OCI-LY7 (cell line): ENCODE data around the gene LRRC56. TPM values are rescaled to one million over a fixed set of nuclear protein-coding genes. Genes with fewer than 3 reads are reported as not detected.

Experiments
- BruUV-seq: library from RNA; stranded (reverse); fragments of 400-500 nt; replicated peaks from 2 replicates; lab custom pipeline; 2021; lab: Mats Ljungman, UMichigan
- CTCF ChIA-PET: fragments of 300-600 bp; sonication (Branson Sonifier 250); formaldehyde crosslinking; loops from one replicate; lab custom pipeline; 2022; ENCODE audit warnings: antibody characterized with exemption; ENCODE audit not compliant: unreplicated experiment; lab: Charles Lee
- POLR2A ChIA-PET: fragments of 300-600 bp; sonication (Branson Sonifier 250); formaldehyde crosslinking; loops from one replicate; lab custom pipeline; 2022; ENCODE audit warnings: antibody characterized with exemption; lab: Charles Lee
- DNase-seq: peaks from one replicate; pipeline ENCODE4 v3.0.0-alpha.2; 2015; ENCODE audit warnings: low spot score
- H2AFZ ChIP-seq: fragments of 200-600 bp; sonication (generic), shearing (Covaris generic); 2 replicates; pipeline ENCODE4 v1.6.1; 2014; ENCODE audit warnings: mild to moderate bottlenecking, antibody characterized with exemption, low read length, moderate library complexity
- H3K27ac ChIP-seq: fragments of 200-600 bp; sonication (generic); 2 replicates; pipeline ENCODE4 v1.5.1; 2014; ENCODE audit warnings: mixed run types, low read depth, mild to moderate bottlenecking, moderate library complexity, low read length, inconsistent platforms; ENCODE audit not compliant: poor library complexity, severe bottlenecking
- H3K36me3 ChIP-seq: fragments of 200-600 bp; sonication (generic); 2 replicates; pipeline ENCODE4 v1.6.1; 2014; ENCODE audit warnings: mild to moderate bottlenecking, antibody characterized with exemption, low read length, moderate library complexity, mixed read lengths; ENCODE audit not compliant: insufficient read depth
- H3K4me1 ChIP-seq: fragments of 200-600 bp; sonication (generic); 2 replicates; pipeline ENCODE4 v1.5.1; 2014; ENCODE audit warnings: mild to moderate bottlenecking, low read length; ENCODE audit not compliant: insufficient read depth, poor library complexity, severe bottlenecking
- H3K4me2 ChIP-seq: fragments of 200-600 bp; sonication (generic); 2 replicates; pipeline ENCODE4 v1.6.1; 2014; ENCODE audit warnings: mild to moderate bottlenecking, low read length
- H3K4me3 ChIP-seq: fragments of 200-600 bp; sonication (generic); 2 replicates; pipeline ENCODE4 v1.5.1; 2014; ENCODE audit warnings: mild to moderate bottlenecking, low read depth, low read length; ENCODE audit not compliant: poor library complexity, severe bottlenecking
- H3K79me2 ChIP-seq: fragments of 200-600 bp; sonication (generic); 2 replicates; pipeline ENCODE4 v1.6.1; 2016; ENCODE audit warnings: low read depth, mild to moderate bottlenecking, low read length, moderate library complexity, mixed read lengths; ENCODE audit not compliant: insufficient read depth
- H3K9me2 ChIP-seq: fragments of 200-600 bp; sonication (generic); 2 replicates; pipeline ENCODE4 v1.6.1; 2016; ENCODE audit warnings: mild to moderate bottlenecking, low read length, mixed read lengths; ENCODE audit not compliant: insufficient read depth
- H3K9me3 ChIP-seq: fragments of 200-600 bp; sonication (generic); 2 replicates; pipeline ENCODE4 v1.6.1; 2014; ENCODE audit warnings: mild to moderate bottlenecking, mixed run types, low read length, mixed read lengths
- H4K20me1 ChIP-seq: fragments of 200-600 bp; sonication (generic); 2 replicates; pipeline ENCODE4 v1.6.1; 2014; ENCODE audit warnings: mild to moderate bottlenecking, antibody characterized with exemption, low read length, moderate library complexity, mixed read lengths; ENCODE audit not compliant: insufficient read depth
- CTCF ChIP-seq: fragments of 200-600 bp; sonication (generic); conservative IDR thresholded peaks from 2 replicates; pipeline ENCODE4 v1.5.1; 2014; ENCODE audit warnings: mild to moderate bottlenecking, antibody characterized with exemption, low read length, moderate library complexity, mixed read lengths
- EZH2phosphoT487 ChIP-seq: fragments of 200-600 bp; sonication (generic); IDR thresholded peaks from 2 replicates; pipeline ENCODE4 v1.6.1; 2018; ENCODE audit warnings: low read depth, borderline replicate concordance, mild to moderate bottlenecking, mixed run types, antibody characterized with exemption, low read length, moderate library complexity, mixed read lengths
- intact Hi-C: fragments of 100-400 bp; cut with micrococcal nuclease; formaldehyde crosslinking; loops from one replicate; pipeline ENCODE4 v1.10.0; 2022; ENCODE audit not compliant: unreplicated experiment
- total RNA-seq, 2 experiments: library from RNA; depleted of rRNA in 1 of 2; stranded (reverse); fragments of >200 nt in 1 of 2; shearing (Covaris generic) in 1 of 2; gene quantifications; 2 replicates each; pipeline ENCODE4 v1.2.3, GENCODE V29; 2014 to 2022

The LRRC56 gene
- total RNA-seq, 2 experiments from 2014 or later: 1.6 to 2.5 TPM

GRCh38 chr11:531919-532526, 5.3 kb upstream of the LRRC56 start:
- TF ChIP-seq CTCF (no peak), EZH2phosphoT487 (no peak)
- no peak for DNase-seq
- H3K9me3 ChIP-seq: no peaks in the 10 kb centered on the region
- no peaks in the 10 kb centered on the region for H4K20me1 ChIP-seq
- no TSS peak for BruUV-seq
- H3K79me2 ChIP-seq: no peaks in the 10 kb centered on the region
- H3K9me2 ChIP-seq: no peaks in the 10 kb centered on the region
- H3K4me3 ChIP-seq: no peak overlapping the region
- ChIA-PET CTCF (no interaction called here), POLR2A (no interaction called here)
- peaks cover 19% of the 10 kb centered on the region for H3K4me1 ChIP-seq
- H3K36me3 ChIP-seq: peaks cover 17% of the 10 kb centered on the region; the same call in 1 of the 2 replicates
- intact Hi-C loops: no loop called here
- no peak overlapping the region for H2AFZ ChIP-seq
- H3K27ac ChIP-seq: no peak overlapping the region
- no peak overlapping the region for H3K4me2 ChIP-seq

GRCh38 chr11:532527-532985, 4.8 kb upstream of the LRRC56 start:
- intact Hi-C loops: no loop called here
- CTCF ChIA-PET: no interaction called here
- POLR2A ChIA-PET: no interaction called here

More at GRCh38 chr11:532527-532985, 4.8 kb upstream of the LRRC56 start:
- Histone ChIP-seq H2AFZ (no peak overlapping the region), H3K4me2 (no peak overlapping the region), H3K36me3 (peaks cover 17% of the 10 kb centered on the region; the same call in 1 of the 2 replicates), H3K9me2 (no peaks in the 10 kb centered on the region), H4K20me1 (no peaks in the 10 kb centered on the region), H3K9me3 (no peaks in the 10 kb centered on the region), H3K4me1 (peaks cover 23% of the 10 kb centered on the region), H3K27ac (no peak overlapping the region), H3K79me2 (no peaks in the 10 kb centered on the region), H3K4me3 (no peak overlapping the region)
- DNase-seq: no peak
- no peak for TF ChIP-seq EZH2phosphoT487
- TF ChIP-seq CTCF: no peak
- no TSS peak for BruUV-seq
